GM12878 (cell line): ENCODE results near the gene ALKBH8. TPM values are rescaled to one million over a fixed set of nuclear protein-coding genes. Genes with fewer than 3 reads are reported as not detected.

Experiments used
- ATAC-seq: fragments of 200-7000 bp; cut with Tn5 transposase; 3 replicates; pipeline ENCODE4 v1.9.1; 2020; ENCODE audit warnings: mild to moderate bottlenecking, moderate library complexity
- BruUV-seq: library from RNA; stranded (reverse); fragments of 400-500 nt; replicated peaks from 2 replicates; lab custom pipeline; 2021; lab: Mats Ljungman, UMichigan
- CTCF ChIA-PET: fragments of 300-600 bp; sonication (Branson Sonifier 250); formaldehyde crosslinking; extraction: SDS; loops from one replicate; lab custom pipeline; 2021; ENCODE audit warnings: inconsistent platforms; lab: Yijun Ruan, JAX
- POLR2A ChIA-PET: fragments of 350-600 bp; formaldehyde crosslinking; extraction: SDS; loops from one replicate; lab custom pipeline; 2021; ENCODE audit warnings: inconsistent platforms; lab: Charles Lee
- RAD21 ChIA-PET: fragments of 300-600 bp; sonication (Branson Sonifier 250); formaldehyde crosslinking; loops from one replicate; lab custom pipeline; 2023; ENCODE audit warnings: antibody characterized with exemption; ENCODE audit not compliant: unreplicated experiment; lab: Charles Lee
- SMC1A ChIA-PET: fragments of 300-600 bp; sonication (Branson Sonifier 250); formaldehyde crosslinking; loops from one replicate; lab custom pipeline; 2023; ENCODE audit not compliant: unreplicated experiment, uncharacterized antibody; lab: Charles Lee
- DNase-seq: peaks from one replicate; pipeline ENCODE4 v3.0.0-alpha.2; 2011; ENCODE audit warnings: low read depth, low spot score
- FAIRE-seq: peaks from 3 replicates; lab custom pipeline; 2011; peaks lifted over from hg19 to GRCh38; lab: Jason Lieb, UNC
- H2AFZ ChIP-seq: 2 replicates; pipeline ENCODE4 v1.6.0; 2011; ENCODE audit warnings: low read depth, low read length, control low read depth; ENCODE audit not compliant: control insufficient read depth
- H3K27ac ChIP-seq: 2 replicates; pipeline ENCODE4 v1.5.1; 2011; ENCODE audit warnings: control low read depth; ENCODE audit not compliant: control insufficient read depth, insufficient read depth
- H3K27me3 ChIP-seq, 2 experiments: replicated peaks in 1 of 2; 2 replicates each; pipeline versions ENCODE4 v1.6.0 to v1.6.1; 2011; ENCODE audit warnings: low read length in 1 of 2; ENCODE audit not compliant: control insufficient read depth in 2 of 2, insufficient read depth in 2 of 2
- H3K36me3 ChIP-seq, 2 experiments: 2 replicates each; pipeline ENCODE4 v1.5.1; 2011; ENCODE audit warnings: low read length in 1 of 2; ENCODE audit not compliant: control insufficient read depth in 2 of 2, insufficient read depth in 2 of 2
- H3K4me1 ChIP-seq: 2 replicates; pipeline ENCODE4 v1.6.1; 2011; ENCODE audit warnings: mild to moderate bottlenecking, low read length, moderate library complexity, mixed read lengths; ENCODE audit not compliant: control insufficient read depth, insufficient read depth
- H3K4me2 ChIP-seq: 2 replicates; pipeline ENCODE4 v1.6.0; 2011; ENCODE audit warnings: control low read depth; ENCODE audit not compliant: control insufficient read depth, insufficient read depth
- H3K4me3 ChIP-seq: fragments of 200-600 bp; sonication (generic); 2 replicates; pipeline ENCODE4 v1.5.1; 2016
- H3K79me2 ChIP-seq: 2 replicates; pipeline ENCODE4 v1.6.0; 2011; ENCODE audit warnings: low read length; ENCODE audit not compliant: control insufficient read depth, insufficient read depth
- H3K9ac ChIP-seq: 2 replicates; pipeline ENCODE4 v1.8.0; 2011; ENCODE audit warnings: low read length, control low read depth, mixed read lengths; ENCODE audit not compliant: control insufficient read depth, insufficient read depth
- H3K9me3 ChIP-seq: replicated peaks from 3 replicates; pipeline ENCODE4 v1.5.1; 2011; ENCODE audit warnings: mild to moderate bottlenecking, low read length; ENCODE audit not compliant: control insufficient read depth, insufficient read depth
- H4K20me1 ChIP-seq: 2 replicates; pipeline ENCODE4 v1.6.0; 2011; ENCODE audit not compliant: control insufficient read depth, insufficient read depth
- GABPA ChIP-seq: IDR thresholded peaks from 2 replicates; pipeline ENCODE4 v1.6.1; 2014; ENCODE audit warnings: antibody characterized with exemption, low read depth, mild to moderate bottlenecking, inconsistent platforms
- MYB ChIP-seq: fragments of 150-350 bp; IDR thresholded peaks from 2 replicates; pipeline ENCODE4 v1.6.1; 2014; ENCODE audit warnings: mild to moderate bottlenecking, low read depth, low read length, borderline replicate concordance
- PAX5 ChIP-seq: IDR thresholded peaks from 2 replicates; pipeline ENCODE4 v1.6.1; 2011; ENCODE audit warnings: low read depth, low read length, borderline replicate concordance
- RAD21 ChIP-seq: IDR thresholded peaks from 2 replicates; pipeline ENCODE4 v1.6.1; 2011; ENCODE audit warnings: mild to moderate bottlenecking, low read depth, low read length, moderate library complexity; ENCODE audit not compliant: insufficient read depth
- SIN3A ChIP-seq: IDR thresholded peaks from 2 replicates; pipeline ENCODE4 v1.6.1; 2012; ENCODE audit warnings: low read depth, low read length, improper control_type of control experiment
- ZNF207 ChIP-seq: fragments of 450-650 bp; IDR thresholded peaks from 2 replicates; pipeline ENCODE4 v1.6.1; 2014; ENCODE audit warnings: antibody characterized with exemption, mild to moderate bottlenecking, borderline replicate concordance
- whole genome bisulfite sequencing: methylation state at CpG from one replicate; pipeline ENCODE4 v1.1.6; 2016; ENCODE audit warnings: low lambda C conversion rate; ENCODE audit not compliant: insufficient replicate concordance, insufficient coverage; ENCODE audit errors: missing lambda C conversion rate; 5-methylcytosine and 5-hydroxymethylcytosine counted together
- in situ Hi-C: fragments of 300-500 bp; cut with MboI; formaldehyde crosslinking; loops from 9 replicates; pipeline ENCODE4 v1.14.3; 2018; ENCODE audit warnings: mixed read lengths
- intact Hi-C: fragments of 100-400 bp; cut with micrococcal nuclease; formaldehyde crosslinking; loops from one replicate; pipeline ENCODE4 v1.14.2; 2022; ENCODE audit not compliant: unreplicated experiment
- polyA plus RNA-seq, 11 experiments: library from polyadenylated mRNA; depleted of rRNA in 4 of 11; unstranded in 6 of 11; stranded (reverse) in 5 of 11; fragments of >200 nt; fragmentation: Nextera tagmentation in 4 of 11; fragmentation: Illumina TruSeq in 1 of 11; extraction: Ambion mirVana in 4 of 11; extraction: Trizol in 1 of 11; gene quantifications; 1 replicate in 1 of 11; 2 replicates in 10 of 11; pipeline versions ENCODE4 v1.2.1 to v1.2.3, GENCODE V29; 2011 to 2016; ENCODE audit warnings: inconsistent platforms in 2 of 11, missing spikeins in 2 of 11, low read depth in 1 of 11
- total RNA-seq, 4 experiments: library from RNA; depleted of rRNA in 3 of 4; stranded (reverse); fragments of >200 nt in 3 of 4; fragmentation: Illumina TruSeq in 1 of 4; extraction: Trizol in 1 of 4; gene quantifications; 2 replicates each; pipeline versions ENCODE4 v1.2.1 to v1.2.3, GENCODE V29; 2013 to 2021
- TF ChIP-seq, protein P1 (sequence below): IDR thresholded peaks from 2 replicates; pipeline ENCODE4 v1.6.1; 2012; ENCODE audit warnings: low read depth, low read length, improper control_type of control experiment
- TF ChIP-seq, protein P2 (sequence below), 3 experiments: IDR thresholded peaks in 2 of 3; conservative IDR thresholded peaks in 1 of 3; 2 replicates each; pipeline ENCODE4 v1.5.1; 2011; ENCODE audit warnings: low read depth in 3 of 3, low read length in 3 of 3, mild to moderate bottlenecking in 3 of 3, control low read depth in 2 of 3, moderate library complexity in 2 of 3, inconsistent platforms in 1 of 3, mixed read lengths in 1 of 3; ENCODE audit not compliant: control insufficient read depth in 2 of 3, insufficient read depth in 1 of 3; ENCODE audit errors: extremely low read depth in 1 of 3
- TF ChIP-seq, protein P3 (sequence below): fragments of 450-650 bp; IDR thresholded peaks from 2 replicates; pipeline ENCODE4 v1.6.1; 2017; ENCODE audit warnings: mild to moderate bottlenecking, moderate library complexity
- TF ChIP-seq, protein P4 (sequence below): IDR thresholded peaks from 2 replicates; pipeline ENCODE4 v1.6.1; 2011; ENCODE audit warnings: low read depth, mild to moderate bottlenecking, low read length, moderate library complexity, borderline replicate concordance; ENCODE audit errors: extremely low read depth
- TF ChIP-seq, protein P5 (sequence below): IDR thresholded peaks from 2 replicates; pipeline ENCODE4 v1.6.1; 2012; ENCODE audit warnings: low read length, inconsistent platforms

Gene ALKBH8
- total and polyA plus RNA-seq, 10 of the 15 experiments (the other 5 are each of a cell fraction or from before 2014, with no cell fraction given): 4.6 to 13.1 (median 9.5) TPM

DNA sequence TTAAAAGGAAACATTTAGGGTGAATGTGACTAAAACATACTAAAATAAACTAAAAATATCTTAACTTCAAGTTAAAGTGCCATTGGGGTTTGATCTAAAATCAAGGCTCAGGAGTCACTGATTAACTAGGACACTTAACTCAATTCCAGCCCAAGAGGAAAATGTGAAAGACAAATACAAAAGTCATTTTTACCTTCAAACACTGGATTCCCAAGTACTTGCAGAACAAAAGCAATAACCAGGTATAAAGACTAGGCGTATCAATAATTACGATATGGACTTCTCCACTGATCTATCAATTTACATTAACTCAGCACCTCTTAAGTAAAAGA, 15.6 kb downstream of the ALKBH8 start (continued):
- TF ChIP-seq, protein P1, sequence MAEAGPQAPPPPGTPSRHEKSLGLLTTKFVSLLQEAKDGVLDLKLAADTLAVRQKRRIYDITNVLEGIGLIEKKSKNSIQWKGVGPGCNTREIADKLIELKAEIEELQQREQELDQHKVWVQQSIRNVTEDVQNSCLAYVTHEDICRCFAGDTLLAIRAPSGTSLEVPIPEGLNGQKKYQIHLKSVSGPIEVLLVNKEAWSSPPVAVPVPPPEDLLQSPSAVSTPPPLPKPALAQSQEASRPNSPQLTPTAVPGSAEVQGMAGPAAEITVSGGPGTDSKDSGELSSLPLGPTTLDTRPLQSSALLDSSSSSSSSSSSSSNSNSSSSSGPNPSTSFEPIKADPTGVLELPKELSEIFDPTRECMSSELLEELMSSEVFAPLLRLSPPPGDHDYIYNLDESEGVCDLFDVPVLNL: no peak
- TF ChIP-seq RAD21 (no peak), SIN3A (no peak), PAX5 (no peak), MYB (no peak), GABPA (no peak), ZNF207 (no peak)
- TF ChIP-seq, all 136 proteins: peak for 0

DNA sequence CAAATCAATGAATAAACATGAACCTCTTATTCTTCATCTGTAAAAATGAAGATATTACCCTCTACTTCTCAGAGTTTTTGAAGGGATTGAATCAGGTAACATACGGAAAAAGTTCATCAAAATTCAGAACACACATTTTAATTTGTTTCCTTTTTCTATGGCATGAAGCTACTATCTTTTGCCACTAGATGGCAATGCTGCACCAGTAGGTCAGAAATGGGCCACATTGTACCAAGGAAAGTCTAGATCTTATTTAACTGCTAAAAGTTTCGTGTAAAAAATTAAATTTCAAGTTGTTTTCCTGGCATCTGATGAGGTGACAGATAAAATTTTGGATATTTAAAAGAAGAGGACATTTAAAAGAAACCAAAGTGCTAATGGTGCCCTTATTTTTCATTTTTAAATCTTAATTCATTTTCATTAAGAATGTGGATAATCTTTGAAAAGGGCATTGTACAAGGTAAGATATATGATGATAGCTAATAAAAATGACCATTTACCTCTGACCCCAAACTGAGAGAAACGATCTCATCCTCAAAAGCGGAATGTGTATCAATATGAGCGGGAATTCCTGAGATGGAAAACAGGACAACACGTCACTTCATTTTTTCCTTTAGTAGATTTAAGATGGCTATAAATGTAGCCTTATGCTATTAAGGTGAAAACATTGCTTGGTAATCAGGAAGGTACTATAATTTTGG, 16.1 kb downstream of the ALKBH8 start:
- no peaks in the 10 kb centered on the region for H3K27me3 ChIP-seq
- no peak overlapping the region for H3K4me3 ChIP-seq
- BruUV-seq: no TSS peak
- H3K36me3 ChIP-seq: peaks cover 2% of the 10 kb centered on the region in 2 experiments; a peak in 3 of 4 replicates
- POLR2A ChIA-PET: interaction anchor here (0.7 kb wide), 1 partner anchor 140 kb away, joined by 4 read pairs; no protein-coding TSS in a partner anchor
- no peaks in the 10 kb centered on the region for H3K79me2 ChIP-seq
- no peaks in the 10 kb centered on the region for H3K4me1 ChIP-seq
- H3K9ac ChIP-seq: no peak overlapping the region
- no peak overlapping the region for H3K27ac ChIP-seq
- ATAC-seq: peak; percentile 78
- peak; percentile 93 for FAIRE-seq
- DNase-seq: no peak
- 50% methylated on average over 6 of the region's 6 CpGs for WGBS
- H4K20me1 ChIP-seq: no peaks in the 10 kb centered on the region
- CTCF ChIA-PET: interaction anchor here (0.8 to 11.0 kb wide), 24 partner anchors 9 to 257 kb away, joined by 3 to 311 read pairs (median 5); partner anchors contain the start of genes ALKBH8 and CWF19L2
- RAD21 ChIA-PET: interaction anchor here (0.8 to 4.3 kb wide), 9 partner anchors 9 to 221 kb away, joined by 3 to 33 read pairs (median 4); no protein-coding TSS in a partner anchor
- SMC1A ChIA-PET: interaction anchor here (0.6 to 9.9 kb wide), 20 partner anchors 8 to 558 kb away, joined by 3 to 115 read pairs (median 4); partner anchors contain the start of gene ALKBH8
- H2AFZ ChIP-seq: no peak overlapping the region; the same call in 1 of the 2 replicates
- intact Hi-C loops: loop anchor here (1.0 kb wide), 1 partner anchor 140 kb away; no protein-coding TSS in a partner anchor
- H3K9me3 ChIP-seq: no peaks in the 10 kb centered on the region
- no peak overlapping the region for H3K4me2 ChIP-seq
- in situ Hi-C loops: no loop called here
- TF ChIP-seq, protein P2, sequence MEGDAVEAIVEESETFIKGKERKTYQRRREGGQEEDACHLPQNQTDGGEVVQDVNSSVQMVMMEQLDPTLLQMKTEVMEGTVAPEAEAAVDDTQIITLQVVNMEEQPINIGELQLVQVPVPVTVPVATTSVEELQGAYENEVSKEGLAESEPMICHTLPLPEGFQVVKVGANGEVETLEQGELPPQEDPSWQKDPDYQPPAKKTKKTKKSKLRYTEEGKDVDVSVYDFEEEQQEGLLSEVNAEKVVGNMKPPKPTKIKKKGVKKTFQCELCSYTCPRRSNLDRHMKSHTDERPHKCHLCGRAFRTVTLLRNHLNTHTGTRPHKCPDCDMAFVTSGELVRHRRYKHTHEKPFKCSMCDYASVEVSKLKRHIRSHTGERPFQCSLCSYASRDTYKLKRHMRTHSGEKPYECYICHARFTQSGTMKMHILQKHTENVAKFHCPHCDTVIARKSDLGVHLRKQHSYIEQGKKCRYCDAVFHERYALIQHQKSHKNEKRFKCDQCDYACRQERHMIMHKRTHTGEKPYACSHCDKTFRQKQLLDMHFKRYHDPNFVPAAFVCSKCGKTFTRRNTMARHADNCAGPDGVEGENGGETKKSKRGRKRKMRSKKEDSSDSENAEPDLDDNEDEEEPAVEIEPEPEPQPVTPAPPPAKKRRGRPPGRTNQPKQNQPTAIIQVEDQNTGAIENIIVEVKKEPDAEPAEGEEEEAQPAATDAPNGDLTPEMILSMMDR (IDR thresholded peaks at IDR 0.05 in 2 of 3, conservative IDR thresholded peaks at IDR 0.05 in 1 of 3; ENCODE audit: control insufficient read depth in 2 of 3, extremely low read depth in 1 of 3, insufficient read depth in 1 of 3, low read depth in 3 of 3, low read length in 3 of 3): peak; percentile 67 to 74 (median 71)
- TF ChIP-seq, protein P3, sequence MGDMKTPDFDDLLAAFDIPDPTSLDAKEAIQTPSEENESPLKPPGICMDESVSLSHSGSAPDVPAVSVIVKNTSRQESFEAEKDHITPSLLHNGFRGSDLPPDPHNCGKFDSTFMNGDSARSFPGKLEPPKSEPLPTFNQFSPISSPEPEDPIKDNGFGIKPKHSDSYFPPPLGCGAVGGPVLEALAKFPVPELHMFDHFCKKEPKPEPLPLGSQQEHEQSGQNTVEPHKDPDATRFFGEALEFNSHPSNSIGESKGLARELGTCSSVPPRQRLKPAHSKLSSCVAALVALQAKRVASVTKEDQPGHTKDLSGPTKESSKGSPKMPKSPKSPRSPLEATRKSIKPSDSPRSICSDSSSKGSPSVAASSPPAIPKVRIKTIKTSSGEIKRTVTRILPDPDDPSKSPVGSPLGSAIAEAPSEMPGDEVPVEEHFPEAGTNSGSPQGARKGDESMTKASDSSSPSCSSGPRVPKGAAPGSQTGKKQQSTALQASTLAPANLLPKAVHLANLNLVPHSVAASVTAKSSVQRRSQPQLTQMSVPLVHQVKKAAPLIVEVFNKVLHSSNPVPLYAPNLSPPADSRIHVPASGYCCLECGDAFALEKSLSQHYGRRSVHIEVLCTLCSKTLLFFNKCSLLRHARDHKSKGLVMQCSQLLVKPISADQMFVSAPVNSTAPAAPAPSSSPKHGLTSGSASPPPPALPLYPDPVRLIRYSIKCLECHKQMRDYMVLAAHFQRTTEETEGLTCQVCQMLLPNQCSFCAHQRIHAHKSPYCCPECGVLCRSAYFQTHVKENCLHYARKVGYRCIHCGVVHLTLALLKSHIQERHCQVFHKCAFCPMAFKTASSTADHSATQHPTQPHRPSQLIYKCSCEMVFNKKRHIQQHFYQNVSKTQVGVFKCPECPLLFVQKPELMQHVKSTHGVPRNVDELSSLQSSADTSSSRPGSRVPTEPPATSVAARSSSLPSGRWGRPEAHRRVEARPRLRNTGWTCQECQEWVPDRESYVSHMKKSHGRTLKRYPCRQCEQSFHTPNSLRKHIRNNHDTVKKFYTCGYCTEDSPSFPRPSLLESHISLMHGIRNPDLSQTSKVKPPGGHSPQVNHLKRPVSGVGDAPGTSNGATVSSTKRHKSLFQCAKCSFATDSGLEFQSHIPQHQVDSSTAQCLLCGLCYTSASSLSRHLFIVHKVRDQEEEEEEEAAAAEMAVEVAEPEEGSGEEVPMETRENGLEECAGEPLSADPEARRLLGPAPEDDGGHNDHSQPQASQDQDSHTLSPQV: peak; percentile 21; the same call in 1 of the 2 replicates
- TF ChIP-seq, protein P4, sequence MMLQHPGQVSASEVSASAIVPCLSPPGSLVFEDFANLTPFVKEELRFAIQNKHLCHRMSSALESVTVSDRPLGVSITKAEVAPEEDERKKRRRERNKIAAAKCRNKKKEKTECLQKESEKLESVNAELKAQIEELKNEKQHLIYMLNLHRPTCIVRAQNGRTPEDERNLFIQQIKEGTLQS: no peak
- TF ChIP-seq, protein P5, sequence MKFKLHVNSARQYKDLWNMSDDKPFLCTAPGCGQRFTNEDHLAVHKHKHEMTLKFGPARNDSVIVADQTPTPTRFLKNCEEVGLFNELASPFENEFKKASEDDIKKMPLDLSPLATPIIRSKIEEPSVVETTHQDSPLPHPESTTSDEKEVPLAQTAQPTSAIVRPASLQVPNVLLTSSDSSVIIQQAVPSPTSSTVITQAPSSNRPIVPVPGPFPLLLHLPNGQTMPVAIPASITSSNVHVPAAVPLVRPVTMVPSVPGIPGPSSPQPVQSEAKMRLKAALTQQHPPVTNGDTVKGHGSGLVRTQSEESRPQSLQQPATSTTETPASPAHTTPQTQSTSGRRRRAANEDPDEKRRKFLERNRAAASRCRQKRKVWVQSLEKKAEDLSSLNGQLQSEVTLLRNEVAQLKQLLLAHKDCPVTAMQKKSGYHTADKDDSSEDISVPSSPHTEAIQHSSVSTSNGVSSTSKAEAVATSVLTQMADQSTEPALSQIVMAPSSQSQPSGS: 0 out of 2 replicates have a peak, but pooled peaks have one; percentile 10
